GM21717 (cell line): ENCODE results near the gene COL5A2.

Experiments
- ATAC-seq: cut with Tn5 transposase; IDR thresholded peaks from one replicate; pipeline ENCODE4 v1.9.1; 2021; ENCODE audit warnings: mild to moderate bottlenecking, moderate library complexity; ENCODE audit not compliant: unreplicated experiment

The COL5A2 gene

GRCh38 chr2:189178726-189179569 is 613 bp downstream of the COL5A2 start:
- ATAC-seq: no peak

GRCh38 chr2:189178054-189178453 is 1.5 kb downstream of the COL5A2 start:
- no peak for ATAC-seq

GRCh38 chr2:189177251-189177840 is 2.2 kb downstream of the COL5A2 start:
- ATAC-seq: no peak

- ATAC-seq: no peak
Observed at GRCh38 chr2:189176516-189176915, 3.0 kb downstream of the COL5A2 start.

GRCh38 chr2:189175869-189176433 is 3.6 kb downstream of the COL5A2 start:
- ATAC-seq: no peak

GRCh38 chr2:189171956-189172609 is 7.5 kb downstream of the COL5A2 start:
- ATAC-seq: no peak

GRCh38 chr2:189168856-189169499 is 10.6 kb downstream of the COL5A2 start:
- ATAC-seq: no peak

GRCh38 chr2:189165656-189166380 is 13.7 kb downstream of the COL5A2 start:
- no peak for ATAC-seq

GRCh38 chr2:189164746-189165145 is 14.8 kb downstream of the COL5A2 start:
- no peak for ATAC-seq

GRCh38 chr2:189163889-189164288 is 15.7 kb downstream of the COL5A2 start:
- no peak for ATAC-seq

- no peak for ATAC-seq
Observed at GRCh38 chr2:189162566-189162965, 17.0 kb downstream of the COL5A2 start.

GRCh38 chr2:189161894-189162293 is 17.7 kb downstream of the COL5A2 start:
- no peak for ATAC-seq

- no peak for ATAC-seq
Observed at GRCh38 chr2:189159717-189160116, 19.8 kb downstream of the COL5A2 start.

GRCh38 chr2:189159273-189159672 is 20.3 kb downstream of the COL5A2 start:
- no peak for ATAC-seq

GRCh38 chr2:189157939-189158338 is 21.6 kb downstream of the COL5A2 start:
- ATAC-seq: no peak

GRCh38 chr2:189157456-189157855 is 22.1 kb downstream of the COL5A2 start:
- ATAC-seq: no peak

- ATAC-seq: no peak
Observed at GRCh38 chr2:189155795-189156194, 23.8 kb downstream of the COL5A2 start.

GRCh38 chr2:189153619-189154018 is 25.9 kb downstream of the COL5A2 start:
- no peak for ATAC-seq

GRCh38 chr2:189152483-189152882 is 27.1 kb downstream of the COL5A2 start:
- ATAC-seq: no peak

GRCh38 chr2:189151906-189152305 is 27.7 kb downstream of the COL5A2 start:
- no peak for ATAC-seq
